HL-60 (cell line): ENCODE data around the gene TENM3.

Source experiments
- CTCF ChIP-seq: IDR thresholded peaks from one replicate; pipeline ENCODE4 v1.5.1; 2011; ENCODE audit warnings: low read length, control low read depth, inconsistent platforms; ENCODE audit not compliant: insufficient read depth
- GABPA ChIP-seq: IDR thresholded peaks from 2 replicates; pipeline ENCODE4 v1.6.1; 2012; ENCODE audit warnings: low read depth
- POLR2AphosphoS5 ChIP-seq: IDR thresholded peaks from 2 replicates; pipeline ENCODE4 v1.6.1; 2012; ENCODE audit warnings: low read depth
- SPI1 ChIP-seq: IDR thresholded peaks from 2 replicates; pipeline ENCODE4 v1.6.1; 2012; ENCODE audit warnings: low read depth, mild to moderate bottlenecking, borderline replicate concordance
- TF ChIP-seq, protein P1 (sequence below): IDR thresholded peaks from 2 replicates; pipeline ENCODE4 v1.6.1; 2012; ENCODE audit warnings: low read depth; ENCODE audit not compliant: insufficient replicate concordance

DNA sequence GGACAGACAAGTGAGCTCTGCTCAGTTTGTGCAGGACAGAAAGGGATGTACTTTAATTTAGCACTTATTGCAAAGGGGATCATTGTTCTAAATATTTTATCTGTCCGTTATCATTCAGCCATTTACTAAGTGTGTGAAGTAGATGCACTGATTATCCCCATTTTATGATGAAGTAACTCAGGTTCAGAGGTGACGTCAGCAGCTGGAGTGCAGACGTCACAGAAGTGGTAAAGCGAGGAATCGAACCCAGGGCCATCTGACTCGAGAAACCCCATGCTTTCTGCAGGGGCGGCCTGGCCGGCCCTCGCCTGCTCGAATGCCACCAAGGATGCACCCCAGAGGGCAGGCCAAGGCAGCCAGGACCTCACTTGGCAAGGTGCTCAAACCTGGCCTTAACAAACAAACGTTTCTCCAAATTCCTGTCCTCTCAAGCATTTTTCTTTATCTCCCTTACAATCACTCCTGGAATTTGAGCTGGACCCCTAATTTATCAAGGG lies 599.0 kb downstream of the TENM3 start:
- TF ChIP-seq CTCF (no peak), POLR2AphosphoS5 (no peak), GABPA (no peak), SPI1 (no peak)
- TF ChIP-seq, protein P1, sequence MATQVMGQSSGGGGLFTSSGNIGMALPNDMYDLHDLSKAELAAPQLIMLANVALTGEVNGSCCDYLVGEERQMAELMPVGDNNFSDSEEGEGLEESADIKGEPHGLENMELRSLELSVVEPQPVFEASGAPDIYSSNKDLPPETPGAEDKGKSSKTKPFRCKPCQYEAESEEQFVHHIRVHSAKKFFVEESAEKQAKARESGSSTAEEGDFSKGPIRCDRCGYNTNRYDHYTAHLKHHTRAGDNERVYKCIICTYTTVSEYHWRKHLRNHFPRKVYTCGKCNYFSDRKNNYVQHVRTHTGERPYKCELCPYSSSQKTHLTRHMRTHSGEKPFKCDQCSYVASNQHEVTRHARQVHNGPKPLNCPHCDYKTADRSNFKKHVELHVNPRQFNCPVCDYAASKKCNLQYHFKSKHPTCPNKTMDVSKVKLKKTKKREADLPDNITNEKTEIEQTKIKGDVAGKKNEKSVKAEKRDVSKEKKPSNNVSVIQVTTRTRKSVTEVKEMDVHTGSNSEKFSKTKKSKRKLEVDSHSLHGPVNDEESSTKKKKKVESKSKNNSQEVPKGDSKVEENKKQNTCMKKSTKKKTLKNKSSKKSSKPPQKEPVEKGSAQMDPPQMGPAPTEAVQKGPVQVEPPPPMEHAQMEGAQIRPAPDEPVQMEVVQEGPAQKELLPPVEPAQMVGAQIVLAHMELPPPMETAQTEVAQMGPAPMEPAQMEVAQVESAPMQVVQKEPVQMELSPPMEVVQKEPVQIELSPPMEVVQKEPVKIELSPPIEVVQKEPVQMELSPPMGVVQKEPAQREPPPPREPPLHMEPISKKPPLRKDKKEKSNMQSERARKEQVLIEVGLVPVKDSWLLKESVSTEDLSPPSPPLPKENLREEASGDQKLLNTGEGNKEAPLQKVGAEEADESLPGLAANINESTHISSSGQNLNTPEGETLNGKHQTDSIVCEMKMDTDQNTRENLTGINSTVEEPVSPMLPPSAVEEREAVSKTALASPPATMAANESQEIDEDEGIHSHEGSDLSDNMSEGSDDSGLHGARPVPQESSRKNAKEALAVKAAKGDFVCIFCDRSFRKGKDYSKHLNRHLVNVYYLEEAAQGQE, result no peak
